OCI-LY7 (cell line): ENCODE data around the gene FLVCR2.
A peak's percentile ranks its signal among the peaks of the same experiment; 100 is the strongest.

Source experiments
- EZH2phosphoT487 ChIP-seq: fragments of 200-600 bp; sonication (generic); IDR thresholded peaks from 2 replicates; pipeline ENCODE4 v1.6.1; 2018; ENCODE audit warnings: low read depth, borderline replicate concordance, mild to moderate bottlenecking, mixed run types, antibody characterized with exemption, low read length, moderate library complexity, mixed read lengths
- TF ChIP-seq, protein P1 (sequence below): fragments of 200-600 bp; sonication (generic); conservative IDR thresholded peaks from 2 replicates; pipeline ENCODE4 v1.5.1; 2014; ENCODE audit warnings: mild to moderate bottlenecking, antibody characterized with exemption, low read length, moderate library complexity, mixed read lengths

DNA sequence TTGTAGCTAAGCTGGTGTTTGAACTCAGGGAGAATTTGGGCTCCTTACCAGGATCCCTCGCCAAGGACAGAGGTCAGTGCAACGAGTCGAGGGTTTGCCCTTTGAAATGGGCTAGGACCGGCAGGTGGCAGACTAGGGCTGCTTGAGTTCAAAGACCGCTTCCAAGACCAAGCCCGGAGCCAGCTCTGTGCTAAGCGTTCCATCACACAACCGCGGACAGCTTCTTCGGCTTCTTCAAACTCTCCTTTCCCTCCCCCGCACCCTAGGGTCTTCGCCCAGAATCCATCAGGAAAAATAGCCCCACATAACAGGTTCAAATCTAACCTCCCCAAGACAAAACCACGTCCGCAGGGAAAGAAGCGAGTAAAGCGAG is 705 bp upstream of the FLVCR2 start:
- TF ChIP-seq, protein P1, sequence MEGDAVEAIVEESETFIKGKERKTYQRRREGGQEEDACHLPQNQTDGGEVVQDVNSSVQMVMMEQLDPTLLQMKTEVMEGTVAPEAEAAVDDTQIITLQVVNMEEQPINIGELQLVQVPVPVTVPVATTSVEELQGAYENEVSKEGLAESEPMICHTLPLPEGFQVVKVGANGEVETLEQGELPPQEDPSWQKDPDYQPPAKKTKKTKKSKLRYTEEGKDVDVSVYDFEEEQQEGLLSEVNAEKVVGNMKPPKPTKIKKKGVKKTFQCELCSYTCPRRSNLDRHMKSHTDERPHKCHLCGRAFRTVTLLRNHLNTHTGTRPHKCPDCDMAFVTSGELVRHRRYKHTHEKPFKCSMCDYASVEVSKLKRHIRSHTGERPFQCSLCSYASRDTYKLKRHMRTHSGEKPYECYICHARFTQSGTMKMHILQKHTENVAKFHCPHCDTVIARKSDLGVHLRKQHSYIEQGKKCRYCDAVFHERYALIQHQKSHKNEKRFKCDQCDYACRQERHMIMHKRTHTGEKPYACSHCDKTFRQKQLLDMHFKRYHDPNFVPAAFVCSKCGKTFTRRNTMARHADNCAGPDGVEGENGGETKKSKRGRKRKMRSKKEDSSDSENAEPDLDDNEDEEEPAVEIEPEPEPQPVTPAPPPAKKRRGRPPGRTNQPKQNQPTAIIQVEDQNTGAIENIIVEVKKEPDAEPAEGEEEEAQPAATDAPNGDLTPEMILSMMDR = peak; percentile 79
- TF ChIP-seq EZH2phosphoT487 = no peak
